ENCODE data around the gene SCMH1. TPM values are rescaled to one million over a fixed set of nuclear protein-coding genes. Genes with fewer than 3 reads are reported as not detected.
"Not testable (repeated sequence)": the region's sequence is repeated elsewhere in the genome, so short reads cannot be mapped to it uniquely, and the experiment has no call there.

Gene SCMH1
- total RNA-seq, 4 donors from 2014 or later = 30.6 to 72.9 (median 36.3) TPM

- no peaks in the 10 kb centered on the region for H3K27me3 ChIP-seq
- no peaks in the 10 kb centered on the region for H3K36me3 ChIP-seq
- no peaks in the 10 kb centered on the region for H3K9me3 ChIP-seq
- no peak overlapping the region for H3K27ac ChIP-seq
- DNase-seq (ENCODE audit: low spot score in 2 of 2) = no peak
- TF ChIP-seq, protein P1, sequence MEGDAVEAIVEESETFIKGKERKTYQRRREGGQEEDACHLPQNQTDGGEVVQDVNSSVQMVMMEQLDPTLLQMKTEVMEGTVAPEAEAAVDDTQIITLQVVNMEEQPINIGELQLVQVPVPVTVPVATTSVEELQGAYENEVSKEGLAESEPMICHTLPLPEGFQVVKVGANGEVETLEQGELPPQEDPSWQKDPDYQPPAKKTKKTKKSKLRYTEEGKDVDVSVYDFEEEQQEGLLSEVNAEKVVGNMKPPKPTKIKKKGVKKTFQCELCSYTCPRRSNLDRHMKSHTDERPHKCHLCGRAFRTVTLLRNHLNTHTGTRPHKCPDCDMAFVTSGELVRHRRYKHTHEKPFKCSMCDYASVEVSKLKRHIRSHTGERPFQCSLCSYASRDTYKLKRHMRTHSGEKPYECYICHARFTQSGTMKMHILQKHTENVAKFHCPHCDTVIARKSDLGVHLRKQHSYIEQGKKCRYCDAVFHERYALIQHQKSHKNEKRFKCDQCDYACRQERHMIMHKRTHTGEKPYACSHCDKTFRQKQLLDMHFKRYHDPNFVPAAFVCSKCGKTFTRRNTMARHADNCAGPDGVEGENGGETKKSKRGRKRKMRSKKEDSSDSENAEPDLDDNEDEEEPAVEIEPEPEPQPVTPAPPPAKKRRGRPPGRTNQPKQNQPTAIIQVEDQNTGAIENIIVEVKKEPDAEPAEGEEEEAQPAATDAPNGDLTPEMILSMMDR (IDR thresholded peaks at IDR 0.05) = no peak
- TF ChIP-seq EP300 (IDR thresholded peaks at IDR 0.05) (no peak), POLR2A (IDR thresholded peaks at IDR 0.05) (no peak)
- H3K4me1 ChIP-seq = peaks cover 0 to 39% (median 6%) of the 10 kb centered on the region in 4 donors
- H3K4me3 ChIP-seq = no peak overlapping the region
Observed at GRCh38 chr1:41235893-41236292, 6.2 kb downstream of the SCMH1 start.

GRCh38 chr1:41233708-41234107 is 8.4 kb downstream of the SCMH1 start:
- no peaks in the 10 kb centered on the region for H3K27me3 ChIP-seq
- WGBS, 2 donors = 76 to 86% methylated on average over 1 of the region's 1 CpG
- peaks cover 0 to 17% (median 3%) of the 10 kb centered on the region in 4 donors for H3K4me1 ChIP-seq
- no peak overlapping the region for H3K27ac ChIP-seq
- DNase-seq (ENCODE audit: low spot score in 2 of 2) = no peak
- H3K4me3 ChIP-seq = no peak overlapping the region
- H3K9me3 ChIP-seq = no peaks in the 10 kb centered on the region
- TF ChIP-seq EP300 (IDR thresholded peaks at IDR 0.05) = no peak
- TF ChIP-seq, protein P1 (IDR thresholded peaks at IDR 0.05) = no peak
- TF ChIP-seq POLR2A (IDR thresholded peaks at IDR 0.05) = no peak
- no peaks in the 10 kb centered on the region for H3K36me3 ChIP-seq

GRCh38 chr1:41232305-41232704 is 9.8 kb downstream of the SCMH1 start:
- Histone ChIP-seq H3K27ac (no peak overlapping the region), H3K4me1 (peaks cover 0 to 12% (median 3%) of the 10 kb centered on the region in 4 donors), H3K36me3 (peaks cover 0 to 4% (median 0%) of the 10 kb centered on the region in 3 donors), H3K27me3 (no peaks in the 10 kb centered on the region), H3K9me3 (no peaks in the 10 kb centered on the region), H3K4me3 (no peak overlapping the region)
- WGBS, 2 donors = 88 to 92% methylated on average over 3 of the region's 3 CpGs
- TF ChIP-seq, protein P1 (IDR thresholded peaks at IDR 0.05) = no peak
- TF ChIP-seq POLR2A (IDR thresholded peaks at IDR 0.05) (no peak), EP300 (IDR thresholded peaks at IDR 0.05) (no peak)
- DNase-seq (ENCODE audit: low spot score in 2 of 2) = no peak

DNA sequence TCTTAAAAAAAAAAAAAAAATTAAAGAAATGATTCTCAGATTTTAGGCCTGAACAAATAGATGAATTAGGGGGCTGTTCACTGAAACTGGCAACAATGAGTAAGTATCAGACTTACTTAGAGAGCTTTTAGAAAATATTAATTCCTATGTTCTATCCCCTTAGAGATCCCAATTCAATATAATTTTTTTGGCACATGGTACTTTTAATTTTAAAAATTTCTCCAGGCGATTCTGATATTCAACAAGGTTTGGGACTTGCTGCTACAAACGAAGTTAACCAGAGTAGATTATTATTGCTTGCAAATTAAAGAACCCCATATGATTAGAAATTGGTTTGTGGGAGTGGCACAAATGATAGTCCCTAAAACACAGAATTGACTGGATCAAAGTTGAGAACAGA is 11.4 kb downstream of the SCMH1 start:
- Histone ChIP-seq H3K27me3 (no peaks in the 10 kb centered on the region), H3K36me3 (peaks cover 0 to 4% (median 0%) of the 10 kb centered on the region in 3 donors), H3K27ac (no peak overlapping the region), H3K4me1 (peaks cover 0 to 11% (median 3%) of the 10 kb centered on the region in 4 donors), H3K4me3 (no peak overlapping the region), H3K9me3 (no peaks in the 10 kb centered on the region)
- no peak for DNase-seq (ENCODE audit: low spot score in 2 of 2)
- no peak for TF ChIP-seq POLR2A (IDR thresholded peaks at IDR 0.05)
- TF ChIP-seq, protein P1 (IDR thresholded peaks at IDR 0.05) = no peak
- TF ChIP-seq EP300 (IDR thresholded peaks at IDR 0.05) = no peak
- WGBS, 2 donors = 80 to 90% methylated on average over 2 of the region's 2 CpGs

- WGBS, 2 donors = 98 to 99% methylated on average over 2 of the region's 2 CpGs
- not testable (repeated sequence) for H3K27ac ChIP-seq; H3K27me3 ChIP-seq; H3K36me3 ChIP-seq; H3K4me3 ChIP-seq; H3K4me1 ChIP-seq; H3K9me3 ChIP-seq; DNase-seq (ENCODE audit: low spot score in 2 of 2)
Observed at GRCh38 chr1:41229219-41229618, 12.9 kb downstream of the SCMH1 start.

All from tibial nerve (tissue), 4 donors.